Suppressor macrophage treated with lipopolysaccharide for 1 hour (primary cell): ENCODE data around the gene STXBP5L.
"Not testable (repeated sequence)": the region's sequence is repeated elsewhere in the genome, so short reads cannot be mapped to it uniquely, and the experiment has no call there.

ENCODE experiments used
- DNase-seq, 3 donors: peaks; one replicate each; pipeline ENCODE4 v3.0.0-alpha.2; 2020 to 2022

STXBP5L gene

GRCh38 chr3:121232309-121233225 is 324.6 kb downstream of the STXBP5L start:
- no peak for DNase-seq

- DNase-seq: no peak
These were observed 335.2 kb downstream of the STXBP5L start for GRCh38 chr3:121243208-121243607.

- no peak for DNase-seq
These were observed 344.7 kb downstream of the STXBP5L start for GRCh38 chr3:121252676-121253075.

- DNase-seq: no peak
These were observed 361.4 kb downstream of the STXBP5L start for GRCh38 chr3:121269389-121269788.

GRCh38 chr3:121274411-121274810 is 366.4 kb downstream of the STXBP5L start:
- no peak for DNase-seq

GRCh38 chr3:121295452-121295851 is 387.4 kb downstream of the STXBP5L start:
- DNase-seq: no peak

- no peak for DNase-seq
These were observed 388.0 kb downstream of the STXBP5L start for GRCh38 chr3:121295979-121296378.

GRCh38 chr3:121324320-121324719 is 416.3 kb downstream of the STXBP5L start:
- no peak for DNase-seq

GRCh38 chr3:121330118-121330517 is 422.1 kb downstream of the STXBP5L start:
- no peak for DNase-seq

GRCh38 chr3:121330634-121331033 is 422.6 kb downstream of the STXBP5L start:
- DNase-seq: no peak

- not testable (repeated sequence) for DNase-seq
These were observed 448.0 kb downstream of the STXBP5L start for GRCh38 chr3:121355960-121356359.

GRCh38 chr3:121362035-121362734 is 454.2 kb downstream of the STXBP5L start:
- no peak for DNase-seq

GRCh38 chr3:121388308-121388707 is 480.3 kb downstream of the STXBP5L start:
- DNase-seq: not testable (repeated sequence)

GRCh38 chr3:121395967-121396366 is 488.0 kb downstream of the STXBP5L start:
- not testable (repeated sequence) for DNase-seq

- not testable (repeated sequence) for DNase-seq
These were observed 490.0 kb downstream of the STXBP5L start for GRCh38 chr3:121398051-121398450.

GRCh38 chr3:121399820-121400219 is 491.8 kb downstream of the STXBP5L start:
- DNase-seq: no peak

- no peak for DNase-seq
These were observed 497.6 kb downstream of the STXBP5L start for GRCh38 chr3:121405631-121406030.

- no peak for DNase-seq
These were observed 503.5 kb downstream of the STXBP5L start for GRCh38 chr3:121411523-121411922.

GRCh38 chr3:121414924-121415323 is 506.9 kb downstream of the STXBP5L start:
- DNase-seq: peak in 1 of 3 donors; percentile 3

- no peak for DNase-seq
These were observed 510.2 kb downstream of the STXBP5L start for GRCh38 chr3:121418182-121418581.

GRCh38 chr3:121424549-121424948 is 516.5 kb downstream of the STXBP5L start:
- no peak for DNase-seq

- DNase-seq: no peak
These were observed 522.7 kb downstream of the STXBP5L start for GRCh38 chr3:121430664-121431215.

- DNase-seq: peak; percentile 58 to 69 (median 61)
These were observed 523.9 kb downstream of the STXBP5L start for GRCh38 chr3:121431726-121432517.
